Left lung (tissue), 10 donors: ENCODE results near the gene WSCD2. TPM values are rescaled to one million over a fixed set of nuclear protein-coding genes. Genes with fewer than 3 reads are reported as not detected.

Experiments
- ATAC-seq: fragments of 200-7000 bp; cut with Tn5 transposase; one replicate; pipeline ENCODE4 v1.9.1; 2020; ENCODE audit warnings: moderate library complexity
- DNase-seq, 4 donors: peaks; one replicate each; pipeline ENCODE4 v3.0.0-alpha.2; 2013 to 2020
- H3K27ac ChIP-seq, 2 donors: fragments of 200-600 bp; sonication (generic) in 1 of 2; one replicate each; pipeline versions ENCODE4 v1.5.0 to v1.8.0; 2020 to 2021
- H3K27me3 ChIP-seq, 2 donors: fragments of 200-600 bp; sonication (generic) in 1 of 2; one replicate each; pipeline versions ENCODE4 v1.5.0 to v1.8.0; 2020 to 2021
- H3K36me3 ChIP-seq, 2 donors: fragments of 200-600 bp; sonication (generic) in 1 of 2; one replicate each; pipeline versions ENCODE4 v1.5.0 to v1.8.0; 2020 to 2021
- H3K4me1 ChIP-seq, 2 donors: fragments of 200-600 bp; one replicate each; pipeline ENCODE4 v1.8.0; 2021
- H3K4me3 ChIP-seq, 2 donors: fragments of 200-600 bp; sonication (generic) in 1 of 2; one replicate each; pipeline versions ENCODE4 v1.5.0 to v1.8.0; 2020 to 2021; ENCODE audit warnings: mild to moderate bottlenecking in 1 of 2
- H3K9me3 ChIP-seq, 2 donors: fragments of 200-600 bp; sonication (generic) in 1 of 2; one replicate each; pipeline versions ENCODE4 v1.5.0 to v1.8.0; 2020 to 2021
- intact Hi-C, 2 donors: fragments of 100-400 bp; cut with DNase I; formaldehyde crosslinking; loops; one replicate each; pipeline versions ENCODE4 v1.11.2 to v1.14.2; 2022
- polyA plus RNA-seq, 6 donors: library from polyadenylated mRNA; unstranded; fragments of 120-200 nt; gene quantifications; one replicate each; pipeline ENCODE4 v1.2.1, GENCODE V29; 2013; ENCODE audit not compliant: insufficient read length in 6 of 6
- total RNA-seq, 2 donors: library from RNA; stranded (reverse); fragmentation: NEBNext Ultra II Directional; extraction: Animal tissue kit (Norgen Biotek cat#: 25700); gene quantifications; one replicate each; pipeline ENCODE4 v1.2.1, GENCODE V29; 2021
- TF ChIP-seq, protein P1 (sequence below), 2 donors: fragments of 200-600 bp; sonication (generic) in 1 of 2; IDR thresholded peaks; one replicate each; pipeline versions ENCODE4 v1.5.0 to v1.8.0; 2021; ENCODE audit warnings: antibody characterized with exemption in 2 of 2
- donor health status: DM: no; HTN: yes; CAD: no.
- donor health status: DM: no; HTN: no; CAD: no.

Gene WSCD2
- total and polyA plus RNA-seq, 8 donors: 0.29 to 1.3 (median 0.47) TPM

DNA sequence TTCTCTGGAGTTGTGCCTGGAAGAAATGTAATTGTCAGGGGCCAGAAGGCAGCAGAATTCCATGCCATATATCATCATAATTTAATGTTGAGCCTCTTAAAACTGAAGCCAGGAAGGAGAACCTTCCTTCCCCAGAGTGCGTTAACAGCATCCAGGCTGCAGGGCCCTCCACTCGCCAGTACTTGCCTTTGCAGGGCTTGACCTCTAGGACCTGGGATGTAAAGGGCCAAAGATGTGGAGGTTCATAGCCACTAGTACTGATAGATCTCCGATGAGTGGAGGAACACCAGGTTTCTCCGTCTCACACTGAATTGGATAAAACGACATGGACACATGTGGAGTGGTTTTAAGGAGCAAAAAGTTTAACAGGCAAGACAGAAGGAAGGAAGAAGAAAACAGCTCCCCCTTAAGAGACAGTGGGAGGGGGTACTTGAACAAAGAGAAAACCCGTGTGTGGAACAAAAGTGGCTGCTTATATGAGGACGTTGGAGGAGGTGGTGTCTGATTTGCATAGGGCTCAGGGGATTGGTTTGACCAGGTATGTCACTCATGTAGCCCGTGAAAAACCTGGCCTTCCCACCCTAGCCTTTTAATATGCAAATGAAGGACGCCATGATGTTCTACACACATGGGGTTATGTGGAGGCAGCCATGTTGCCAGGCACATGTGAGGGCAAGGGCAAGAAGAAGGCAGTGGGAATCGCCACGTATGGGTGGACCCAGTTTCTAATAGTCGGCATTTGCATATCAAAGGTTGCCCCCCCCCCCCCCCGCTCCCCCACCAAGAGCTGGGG is 38.8 kb upstream of the WSCD2 start:
- H3K27ac ChIP-seq: no peak overlapping the region
- DNase-seq (no peak), ATAC-seq (no peak)
- intact Hi-C loops: no loop called here
- no peaks in the 10 kb centered on the region for H3K4me1 ChIP-seq
- peaks cover 0 to 38% of the 10 kb centered on the region in 2 donors for H3K27me3 ChIP-seq
- TF ChIP-seq, protein P1, sequence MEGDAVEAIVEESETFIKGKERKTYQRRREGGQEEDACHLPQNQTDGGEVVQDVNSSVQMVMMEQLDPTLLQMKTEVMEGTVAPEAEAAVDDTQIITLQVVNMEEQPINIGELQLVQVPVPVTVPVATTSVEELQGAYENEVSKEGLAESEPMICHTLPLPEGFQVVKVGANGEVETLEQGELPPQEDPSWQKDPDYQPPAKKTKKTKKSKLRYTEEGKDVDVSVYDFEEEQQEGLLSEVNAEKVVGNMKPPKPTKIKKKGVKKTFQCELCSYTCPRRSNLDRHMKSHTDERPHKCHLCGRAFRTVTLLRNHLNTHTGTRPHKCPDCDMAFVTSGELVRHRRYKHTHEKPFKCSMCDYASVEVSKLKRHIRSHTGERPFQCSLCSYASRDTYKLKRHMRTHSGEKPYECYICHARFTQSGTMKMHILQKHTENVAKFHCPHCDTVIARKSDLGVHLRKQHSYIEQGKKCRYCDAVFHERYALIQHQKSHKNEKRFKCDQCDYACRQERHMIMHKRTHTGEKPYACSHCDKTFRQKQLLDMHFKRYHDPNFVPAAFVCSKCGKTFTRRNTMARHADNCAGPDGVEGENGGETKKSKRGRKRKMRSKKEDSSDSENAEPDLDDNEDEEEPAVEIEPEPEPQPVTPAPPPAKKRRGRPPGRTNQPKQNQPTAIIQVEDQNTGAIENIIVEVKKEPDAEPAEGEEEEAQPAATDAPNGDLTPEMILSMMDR (IDR thresholded peaks at IDR 0.05): no peak
- peaks cover 0 to 18% of the 10 kb centered on the region in 2 donors for H3K9me3 ChIP-seq
- H3K4me3 ChIP-seq: no peak overlapping the region
- no peaks in the 10 kb centered on the region for H3K36me3 ChIP-seq

DNA sequence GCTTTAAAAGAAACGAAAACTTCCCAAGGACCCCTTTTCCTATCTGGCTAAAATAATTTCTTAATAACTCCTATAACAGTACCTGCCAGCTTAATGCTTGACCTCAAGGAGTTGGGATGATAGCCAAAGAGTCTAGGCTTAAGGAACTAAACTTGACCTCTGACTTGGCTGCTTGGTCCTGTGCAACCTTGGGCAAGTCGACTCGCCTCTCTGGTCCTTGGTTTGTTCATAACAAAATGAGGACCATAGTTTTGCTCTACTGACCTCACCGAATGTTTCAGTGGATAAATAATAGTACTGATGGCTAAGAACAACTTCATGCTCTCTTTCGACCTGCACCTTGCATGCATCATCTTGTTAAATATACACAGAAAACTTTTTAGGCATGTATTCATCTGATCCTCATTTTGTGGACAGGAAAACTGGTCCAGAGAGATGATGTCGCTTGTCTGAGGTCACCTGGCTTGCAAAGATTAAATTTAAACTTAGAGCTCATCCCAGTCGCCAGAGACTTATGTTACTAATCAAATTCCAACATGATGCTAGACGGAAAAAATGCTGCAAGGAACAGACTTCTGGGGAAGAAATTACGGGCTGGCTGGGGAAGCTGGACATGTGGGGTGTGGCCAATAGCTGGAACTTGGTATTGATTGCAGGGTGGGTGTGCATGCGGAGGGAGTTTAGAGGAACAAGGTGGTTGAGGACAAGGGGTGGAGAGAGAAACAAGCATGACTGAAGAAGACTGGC is 38.0 kb upstream of the WSCD2 start:
- H3K36me3 ChIP-seq: no peaks in the 10 kb centered on the region
- H3K4me1 ChIP-seq: no peaks in the 10 kb centered on the region
- no peak overlapping the region for H3K27ac ChIP-seq
- peaks cover 0 to 18% of the 10 kb centered on the region in 2 donors for H3K9me3 ChIP-seq
- no peak overlapping the region for H3K4me3 ChIP-seq
- TF ChIP-seq, protein P1 (IDR thresholded peaks at IDR 0.05): no peak
- ATAC-seq (no peak), DNase-seq (no peak)
- H3K27me3 ChIP-seq: peaks cover 0 to 45% of the 10 kb centered on the region in 2 donors
- intact Hi-C loops: no loop called here

DNA sequence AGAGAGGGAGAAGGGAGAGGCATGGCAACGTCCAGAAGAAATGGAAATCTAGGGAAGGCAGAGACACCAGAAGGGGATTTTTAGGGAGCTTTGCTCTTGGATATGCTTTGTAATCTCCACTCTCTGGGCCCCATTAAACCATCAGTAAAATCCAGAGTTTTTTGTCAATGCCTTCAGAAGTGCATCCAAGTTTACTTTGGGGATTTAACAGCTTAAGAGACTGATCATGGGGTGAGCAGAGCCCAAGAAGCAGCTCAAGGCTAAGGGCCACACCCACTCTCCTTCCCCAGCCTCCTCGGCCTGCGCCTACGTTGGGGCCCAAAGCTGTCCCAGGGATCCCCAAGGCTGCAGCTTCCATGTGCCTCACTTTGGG is 37.4 kb upstream of the WSCD2 start:
- H3K27ac ChIP-seq: no peak overlapping the region
- peaks cover 0 to 51% of the 10 kb centered on the region in 2 donors for H3K27me3 ChIP-seq
- no peak for DNase-seq
- no peak for ATAC-seq
- no peaks in the 10 kb centered on the region for H3K4me1 ChIP-seq
- intact Hi-C loops: no loop called here
- H3K9me3 ChIP-seq: peaks cover 0 to 18% of the 10 kb centered on the region in 2 donors
- no peaks in the 10 kb centered on the region for H3K36me3 ChIP-seq
- H3K4me3 ChIP-seq: no peak overlapping the region
- TF ChIP-seq, protein P1 (IDR thresholded peaks at IDR 0.05): no peak

DNA sequence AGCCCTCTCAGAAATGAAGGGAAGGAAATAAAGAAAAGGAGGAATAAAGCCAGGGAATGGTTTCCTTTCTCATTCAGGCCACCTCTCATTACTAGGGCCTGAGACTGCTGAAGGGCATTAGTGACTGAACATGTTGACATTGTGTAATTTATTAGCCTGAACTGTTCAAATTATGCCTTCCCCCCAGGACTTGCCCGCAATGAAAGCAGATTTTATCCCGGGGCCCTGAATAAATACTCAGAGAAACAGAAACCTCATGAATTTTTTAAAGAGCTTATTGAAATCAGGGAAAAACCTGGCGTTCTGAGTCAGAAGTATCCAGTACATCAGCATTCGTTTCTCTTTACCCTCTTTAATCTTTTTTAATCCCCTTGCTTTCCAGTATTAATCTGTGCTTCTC is 35.9 kb upstream of the WSCD2 start:
- H3K27ac ChIP-seq: no peak overlapping the region
- no peak overlapping the region for H3K4me3 ChIP-seq
- peaks cover 0 to 4% of the 10 kb centered on the region in 2 donors for H3K9me3 ChIP-seq
- H3K27me3 ChIP-seq: peaks cover 0 to 60% of the 10 kb centered on the region in 2 donors
- no peaks in the 10 kb centered on the region for H3K4me1 ChIP-seq
- TF ChIP-seq, protein P1 (IDR thresholded peaks at IDR 0.05): no peak
- no peaks in the 10 kb centered on the region for H3K36me3 ChIP-seq
- intact Hi-C loops: no loop called here
- ATAC-seq (no peak), DNase-seq (no peak)

DNA sequence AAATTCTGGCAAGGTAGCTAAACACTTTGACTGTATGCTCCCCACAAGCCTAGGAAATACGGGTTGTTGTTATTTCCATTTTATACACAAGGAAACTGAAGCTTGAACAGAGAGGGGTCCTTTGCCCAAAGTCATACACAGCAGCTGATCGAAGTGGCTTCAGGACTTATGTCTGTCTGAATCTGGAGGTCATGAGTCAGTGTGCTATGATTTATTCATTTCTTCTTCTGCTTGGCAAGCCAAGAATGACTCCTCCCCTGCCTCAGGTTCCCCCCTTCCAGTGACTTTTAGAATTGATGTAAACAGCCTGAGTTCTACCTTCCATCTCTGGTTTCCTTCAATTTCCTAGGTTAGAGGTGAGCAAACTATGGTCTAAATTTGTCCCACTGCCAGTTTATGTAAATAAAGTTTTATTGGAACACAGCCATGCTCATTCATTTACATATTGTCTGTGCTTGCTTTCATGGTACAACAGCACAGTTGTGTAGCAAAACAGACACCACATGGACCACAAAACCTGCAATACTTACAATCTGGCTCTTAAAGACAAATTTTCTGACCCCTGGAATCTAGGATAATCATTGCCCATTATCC is 34.9 kb upstream of the WSCD2 start:
- H3K4me3 ChIP-seq: no peak overlapping the region
- no peaks in the 10 kb centered on the region for H3K36me3 ChIP-seq
- peaks cover 0 to 64% of the 10 kb centered on the region in 2 donors for H3K27me3 ChIP-seq
- H3K27ac ChIP-seq: no peak overlapping the region
- ATAC-seq (no peak), DNase-seq (no peak)
- H3K4me1 ChIP-seq: no peaks in the 10 kb centered on the region
- intact Hi-C loops: no loop called here
- H3K9me3 ChIP-seq: no peaks in the 10 kb centered on the region
- TF ChIP-seq, protein P1 (IDR thresholded peaks at IDR 0.05): no peak
